HG02610 (cell line): ENCODE measurements around the gene BPHL.
"Not testable (repeated sequence)": the region's sequence is repeated elsewhere in the genome, so short reads cannot be mapped to it uniquely, and the experiment has no call there.

ENCODE experiments used
- ATAC-seq: cut with Tn5 transposase; IDR thresholded peaks from one replicate; pipeline ENCODE4 v1.9.1; 2021; ENCODE audit warnings: mild to moderate bottlenecking, moderate library complexity; ENCODE audit not compliant: unreplicated experiment

BPHL gene

GRCh38 chr6:3176562-3177355 lies 58.2 kb downstream of the BPHL start:
- ATAC-seq, result no peak

GRCh38 chr6:3178666-3179065 lies 60.2 kb downstream of the BPHL start:
- not testable (repeated sequence) for ATAC-seq

DNA sequence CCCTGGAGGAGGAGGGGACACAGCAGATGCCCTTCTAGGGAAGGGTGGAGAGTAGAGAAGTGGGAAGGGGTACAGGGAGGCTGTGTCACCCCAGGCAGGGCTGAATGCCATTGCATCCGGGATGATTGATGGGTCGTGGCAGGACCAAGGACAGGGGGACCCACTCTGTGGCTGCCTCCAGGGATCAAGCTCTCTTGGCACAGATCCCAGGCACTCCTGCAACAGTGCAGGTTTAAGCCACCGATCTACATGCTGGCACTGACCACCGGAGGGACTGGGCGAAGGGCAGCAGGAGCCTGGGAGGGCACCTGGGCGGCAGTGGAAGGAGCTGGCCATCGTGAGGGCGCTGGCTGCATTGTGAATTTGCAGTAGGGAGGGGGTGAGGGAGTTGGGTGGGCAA lies 61.4 kb downstream of the BPHL start:
- ATAC-seq, result not testable (repeated sequence)

- ATAC-seq, result no peak
Measured at GRCh38 chr6:3181105-3181504, 62.6 kb downstream of the BPHL start.

DNA sequence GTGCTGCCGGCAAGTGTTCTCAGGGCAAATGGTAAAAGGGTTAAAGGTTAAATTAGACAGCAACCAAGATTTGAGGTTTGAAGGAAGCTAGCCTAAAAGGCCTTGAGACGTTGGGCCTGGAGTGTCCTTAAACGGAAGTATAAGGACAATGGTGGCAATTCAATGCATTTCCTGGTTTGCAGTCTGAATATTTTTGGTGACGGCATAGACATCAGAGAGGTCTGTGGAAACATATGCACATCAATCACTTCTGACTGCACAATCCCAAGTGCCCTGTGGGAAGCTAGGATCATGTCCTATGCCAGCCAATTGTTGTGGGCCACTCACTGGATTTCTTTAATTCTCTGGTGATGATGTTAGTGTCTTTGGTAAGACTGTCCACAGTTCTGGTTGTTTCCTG lies 64.6 kb downstream of the BPHL start:
- no peak for ATAC-seq

DNA sequence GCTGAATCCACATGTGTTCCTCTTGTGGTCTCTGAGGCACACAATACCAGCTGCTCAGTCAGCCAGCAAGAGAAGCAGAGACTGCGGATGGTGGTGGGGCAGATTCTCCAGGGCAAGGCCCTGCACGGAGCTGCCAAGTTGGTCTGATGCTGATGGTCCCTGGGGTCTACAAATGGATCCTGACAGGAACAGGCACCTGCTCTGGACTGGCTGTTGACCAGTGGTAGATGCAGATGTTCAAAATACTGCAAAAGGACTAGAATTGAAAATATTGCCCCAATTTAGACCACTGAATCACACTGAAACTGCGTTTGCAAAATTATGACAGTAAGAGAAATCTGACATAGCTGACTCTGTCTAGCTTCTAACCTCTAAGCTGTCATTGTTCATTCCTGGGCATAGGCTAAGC lies 68.5 kb downstream of the BPHL start:
- no peak for ATAC-seq

GRCh38 chr6:3188262-3188661 lies 69.8 kb downstream of the BPHL start:
- no peak for ATAC-seq

DNA sequence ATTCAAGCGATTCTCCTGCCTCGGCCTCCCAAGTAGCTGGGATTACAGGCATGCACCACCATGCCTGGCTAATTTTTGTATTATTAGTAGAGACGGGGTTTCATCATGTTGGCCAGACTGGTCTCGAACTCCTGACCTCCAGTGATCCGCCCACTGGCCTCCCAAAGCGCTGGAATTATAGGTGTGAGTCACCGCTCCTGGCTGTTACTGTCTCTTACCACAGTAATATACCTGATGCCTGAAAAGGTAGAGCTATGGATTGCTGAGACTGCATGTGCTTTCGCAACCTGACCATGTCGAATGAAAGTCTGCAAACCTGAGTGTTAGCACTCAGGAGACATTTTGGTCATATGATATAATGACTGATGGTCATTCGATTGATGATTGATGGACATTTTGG lies 70.7 kb downstream of the BPHL start:
- not testable (repeated sequence) for ATAC-seq

DNA sequence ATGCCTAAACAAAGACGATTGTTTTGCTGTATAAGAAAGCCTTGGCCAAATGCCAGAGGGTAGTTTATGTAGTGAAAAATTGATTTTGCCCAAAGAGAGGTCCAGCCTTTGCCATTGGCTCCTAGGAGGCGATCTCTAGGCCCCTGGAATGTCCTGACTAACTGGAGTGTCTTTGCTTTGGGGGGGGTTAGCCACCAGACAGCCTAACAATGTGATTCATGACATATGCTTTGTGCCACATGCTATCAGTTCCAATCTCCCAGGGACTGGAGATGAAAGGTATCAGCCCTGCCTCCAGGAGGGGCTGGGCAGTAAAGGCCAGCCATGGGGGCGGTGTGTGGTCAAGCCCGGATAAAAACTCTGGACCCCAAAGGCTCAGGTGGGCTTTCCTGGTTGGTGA lies 71.5 kb downstream of the BPHL start:
- ATAC-seq, result no peak

DNA sequence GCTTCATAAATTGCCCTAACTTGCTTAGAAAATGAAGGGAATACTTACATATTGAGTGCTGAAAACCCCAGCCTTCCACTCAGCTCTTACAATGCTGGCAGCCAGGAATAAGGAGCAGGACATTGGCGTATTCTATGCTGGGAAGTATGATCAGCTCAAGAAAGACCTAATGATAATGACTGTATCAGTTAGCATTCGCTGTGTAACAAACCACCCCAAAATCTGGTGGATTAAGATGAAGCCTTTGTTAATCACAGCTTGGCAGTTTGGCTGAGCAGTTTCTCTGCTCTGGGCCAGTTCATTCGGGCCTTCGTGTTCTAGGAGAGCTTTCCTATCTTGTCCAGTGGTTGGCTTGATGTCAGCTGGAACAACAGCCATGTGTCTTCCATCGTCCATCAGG lies 72.3 kb downstream of the BPHL start:
- no peak for ATAC-seq

- ATAC-seq, result no peak
Measured at GRCh38 chr6:3193102-3193849, 74.8 kb downstream of the BPHL start.

GRCh38 chr6:3194535-3195419 lies 76.3 kb downstream of the BPHL start:
- ATAC-seq, result no peak

- no peak for ATAC-seq
Measured at GRCh38 chr6:3195420-3195694, 76.8 kb downstream of the BPHL start.

DNA sequence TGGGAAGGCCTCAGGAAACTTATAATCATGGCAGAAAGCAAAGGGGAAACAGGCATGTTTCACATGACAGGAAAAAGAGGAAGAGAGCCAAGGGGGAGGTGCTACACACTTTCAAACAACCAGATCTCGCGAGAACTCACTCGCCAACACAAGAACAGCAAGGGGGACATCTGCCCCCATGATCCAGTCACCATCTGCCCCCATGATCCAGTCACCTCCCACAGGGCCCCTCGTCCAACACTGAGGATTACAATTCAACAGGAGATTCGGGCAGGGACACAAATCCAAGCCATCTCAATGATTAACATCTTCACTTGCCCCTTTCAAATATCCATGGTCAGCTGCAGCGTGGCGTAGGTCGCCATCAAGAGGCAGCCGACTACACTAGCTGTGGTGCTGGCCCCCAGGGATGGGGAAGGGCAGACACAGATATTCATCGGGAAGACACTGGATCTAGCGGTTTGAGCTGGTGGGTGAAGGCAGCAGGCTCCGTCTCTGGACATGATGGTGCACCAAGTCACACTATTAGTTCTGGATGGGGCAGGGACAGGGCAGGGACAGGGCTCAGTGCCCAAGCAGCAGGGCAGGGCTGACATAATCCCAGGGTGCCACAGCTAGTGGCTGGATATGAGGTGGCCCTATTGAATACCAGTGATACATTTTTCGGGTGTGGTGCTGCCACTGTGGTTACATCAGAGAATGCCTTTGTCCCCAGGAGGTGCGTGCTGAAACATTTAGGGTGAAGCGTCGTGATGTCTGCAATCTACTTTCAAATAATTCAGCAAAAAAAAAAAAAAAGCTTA lies 77.4 kb downstream of the BPHL start:
- ATAC-seq, result no peak

DNA sequence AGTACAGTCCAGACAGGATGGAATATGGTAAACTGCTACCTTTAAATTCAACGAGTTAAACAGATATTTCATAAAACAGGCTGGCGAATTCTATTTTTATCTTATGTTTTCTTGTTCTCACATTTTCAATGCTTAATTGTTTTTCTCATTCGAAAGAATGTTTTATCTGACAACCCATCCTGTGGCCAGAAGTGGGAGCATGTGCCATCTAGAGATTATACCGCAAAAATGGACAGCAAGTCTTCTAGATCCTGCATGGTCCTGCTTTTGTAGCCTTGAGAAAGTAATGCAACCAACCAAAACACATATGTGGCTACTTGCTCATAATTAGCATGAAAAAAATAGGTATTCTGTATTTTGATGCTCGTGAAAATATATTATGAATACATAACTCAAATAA lies 78.3 kb downstream of the BPHL start:
- no peak for ATAC-seq

GRCh38 chr6:3197734-3198133 lies 79.2 kb downstream of the BPHL start:
- ATAC-seq, result not testable (repeated sequence)

DNA sequence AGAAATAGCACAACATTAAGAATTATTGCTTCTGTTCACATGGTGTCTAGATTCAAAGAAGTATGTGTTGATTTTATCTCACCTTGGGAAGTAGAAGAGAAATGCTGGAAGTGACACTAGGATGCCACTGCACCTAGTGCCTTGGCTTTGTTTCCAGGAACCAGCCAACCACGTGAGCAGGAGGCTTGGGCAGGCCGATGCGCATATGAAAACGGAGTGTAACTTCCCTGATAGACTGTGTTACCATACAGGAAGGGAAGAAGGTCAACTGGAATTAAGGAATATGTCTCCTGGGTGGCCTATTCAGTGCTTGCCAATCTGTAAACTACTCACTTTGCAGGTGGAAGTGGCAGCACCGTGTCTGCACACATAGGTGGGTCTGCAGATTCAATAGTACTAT lies 80.9 kb downstream of the BPHL start:
- ATAC-seq, result no peak

GRCh38 chr6:3200682-3201081 lies 82.2 kb downstream of the BPHL start:
- no peak for ATAC-seq

GRCh38 chr6:3201388-3201787 lies 82.9 kb downstream of the BPHL start:
- no peak for ATAC-seq
